Activated CD4-positive, alpha-beta T cell treated with anti-CD3 and anti-CD28 coated beads, Interleukin-2, amount 10 ng/mL, durations not matched to agents 7 days and 5 days (primary cell): ENCODE results near the gene ATF6B. TPM values are rescaled to one million over a fixed set of nuclear protein-coding genes. Genes with fewer than 3 reads are reported as not detected.

Source experiments
- CTCF ChIA-PET: fragments of 350-600 bp; sonication (Branson Sonifier 250); formaldehyde crosslinking; loops from one replicate; lab custom pipeline; 2021; ENCODE audit warnings: antibody characterized with exemption; lab: Charles Lee
- POLR2A ChIA-PET: fragments of 350-600 bp; sonication (Branson Sonifier 250); formaldehyde crosslinking; loops from one replicate; lab custom pipeline; 2021; ENCODE audit warnings: antibody characterized with exemption; lab: Charles Lee
- DNase-seq: peaks from one replicate; pipeline ENCODE4 v3.0.0-alpha.2; 2020
- H3K27ac Mint-ChIP-seq: one replicate; pipeline ENCODE4 v1.8.0; 2021; ENCODE audit warnings: mild to moderate bottlenecking, moderate library complexity, mixed read lengths
- H3K27me3 Mint-ChIP-seq: one replicate; pipeline ENCODE4 v1.8.0; 2021; ENCODE audit warnings: mixed read lengths
- H3K36me3 Mint-ChIP-seq: one replicate; pipeline ENCODE4 v1.8.0; 2021; ENCODE audit warnings: low read depth, mixed read lengths
- H3K4me1 Mint-ChIP-seq: one replicate; pipeline ENCODE4 v1.8.0; 2021; ENCODE audit warnings: mixed read lengths
- H3K4me3 Mint-ChIP-seq: one replicate; pipeline ENCODE4 v1.8.0; 2021; ENCODE audit warnings: mild to moderate bottlenecking, moderate library complexity, mixed read lengths
- H3K9me3 Mint-ChIP-seq: one replicate; pipeline ENCODE4 v1.8.0; 2021; ENCODE audit warnings: mixed read lengths
- total RNA-seq, 2 experiments: library from RNA; stranded (reverse); gene quantifications; one replicate each; pipeline ENCODE4 v1.2.3, GENCODE V29; 2021

Gene ATF6B
- total RNA-seq, result 100 to 1,000 TPM; 141 to 142 TPM

GRCh38 chr6:32127717-32128592, at the start of gene ATF6B:
Gene ATF6B, minus strand, starts transcription at chr6:32128246. Its CDS starts 39 bp downstream, at chr6:32128207.
- H3K4me3 Mint-ChIP-seq, result peak within 1 kb of the TSS; percentile 100

GRCh38 chr6:32177183-32177787, 49.2 kb upstream of the ATF6B start:
- Mint-ChIP-seq H3K27me3 (no peaks in the 10 kb centered on the region), H3K4me3 (peak overlapping the region; percentile 90), H3K36me3 (peaks cover 23% of the 10 kb centered on the region), H3K9me3 (no peaks in the 10 kb centered on the region), H3K27ac (peak overlapping the region; percentile 89), H3K4me1 (peaks cover 74% of the 10 kb centered on the region)
- peak; percentile 54 for DNase-seq
- CTCF ChIA-PET, result interaction anchor here (0.7 to 1.3 kb wide), 4 partner anchors 14 to 59 kb away, joined by 3 to 4 read pairs (median 3); no protein-coding TSS in a partner anchor
- POLR2A ChIA-PET, result no interaction called here

More at GRCh38 chr6:32127717-32128592, at the start of gene ATF6B:
- H3K27me3 Mint-ChIP-seq, result no peaks in the 10 kb centered on the region
- no peaks in the 10 kb centered on the region for H3K9me3 Mint-ChIP-seq
- H3K27ac Mint-ChIP-seq, result peak within 1 kb of the TSS; percentile 98
- peak; percentile 99 for DNase-seq
- CTCF ChIA-PET, result interaction anchor here (0.6 to 2.6 kb wide), 9 partner anchors 9 to 183 kb away, joined by 3 to 20 read pairs (median 3); no protein-coding TSS in a partner anchor
- peaks cover 51% of the 10 kb centered on the region for H3K4me1 Mint-ChIP-seq
- POLR2A ChIA-PET, result interaction anchor here (0.5 to 0.8 kb wide), 2 partner anchors 12 to 68 kb away, joined by 3 to 4 read pairs; no protein-coding TSS in a partner anchor
- peaks cover 37% of the 10 kb centered on the region for H3K36me3 Mint-ChIP-seq

- peaks cover 21% of the 10 kb centered on the region for H3K36me3 Mint-ChIP-seq
- peaks cover 70% of the 10 kb centered on the region for H3K4me1 Mint-ChIP-seq
- no peaks in the 10 kb centered on the region for H3K27me3 Mint-ChIP-seq
- POLR2A ChIA-PET, result interaction anchor here (0.6 kb wide), 1 partner anchor 13 kb away, joined by 6 read pairs; no protein-coding TSS in a partner anchor
- H3K4me3 Mint-ChIP-seq, result peak overlapping the region; percentile 90
- no peaks in the 10 kb centered on the region for H3K9me3 Mint-ChIP-seq
- peak overlapping the region; percentile 89 for H3K27ac Mint-ChIP-seq
- DNase-seq, result no peak
- CTCF ChIA-PET, result interaction anchor here (1.3 kb wide), 1 partner anchor 58 kb away, joined by 4 read pairs; no protein-coding TSS in a partner anchor
Observed at GRCh38 chr6:32176476-32177182, 48.6 kb upstream of the ATF6B start.

DNA sequence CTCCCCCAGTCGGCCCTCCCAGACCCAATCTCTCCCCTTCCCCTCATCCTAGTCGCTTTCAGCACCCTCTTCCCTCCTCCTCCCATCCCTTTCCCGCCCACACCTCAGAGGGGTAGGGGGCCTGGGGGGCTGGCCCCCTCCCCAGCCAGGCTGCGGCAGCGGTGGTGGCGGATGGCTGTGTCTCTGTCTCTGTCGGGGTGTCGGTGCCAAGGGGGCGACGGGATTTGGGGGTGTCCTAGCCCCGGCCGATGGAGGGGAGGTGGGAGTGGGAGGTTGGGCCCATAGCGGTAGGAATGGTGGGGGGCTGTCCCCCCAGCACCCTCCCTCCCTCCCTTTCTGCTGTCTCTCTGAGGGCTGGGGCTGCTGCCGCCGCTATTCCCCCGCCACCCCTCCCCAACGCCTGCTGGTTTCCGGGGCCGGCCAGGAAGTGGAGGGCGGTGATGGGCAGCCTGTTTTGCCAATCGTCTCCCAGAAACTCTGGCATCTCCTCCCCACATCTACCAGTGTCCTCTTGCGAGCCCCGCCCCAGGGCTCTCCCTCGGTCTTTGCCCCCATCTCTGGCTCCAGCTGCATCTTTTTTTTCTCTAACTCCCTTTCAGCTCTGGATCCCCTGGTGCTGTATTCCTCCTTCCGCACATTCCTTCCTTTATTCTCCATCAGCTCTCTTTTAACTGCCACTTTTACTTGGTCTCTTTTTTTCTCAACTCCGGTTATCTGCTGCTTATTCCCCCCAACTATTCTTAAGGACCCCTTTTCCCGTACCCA, 47.8 kb upstream of the ATF6B start, which contains the start of gene AGPAT1:
Gene AGPAT1, minus strand, starts transcription at position 374 of the 765 bp plus-strand sequence. CDS start 4,588 bp downstream, outside the sequence.
- peak within 1 kb of the TSS; percentile 89 for H3K27ac Mint-ChIP-seq
- no peaks in the 10 kb centered on the region for H3K27me3 Mint-ChIP-seq
- peak; percentile 96 for DNase-seq
- CTCF ChIA-PET, result interaction anchor here (0.5 kb wide), 1 partner anchor 14 kb away, joined by 3 read pairs; no protein-coding TSS in a partner anchor
- peak within 1 kb of the TSS; percentile 90 for H3K4me3 Mint-ChIP-seq
- no peaks in the 10 kb centered on the region for H3K9me3 Mint-ChIP-seq
- peaks cover 67% of the 10 kb centered on the region for H3K4me1 Mint-ChIP-seq
- peaks cover 18% of the 10 kb centered on the region for H3K36me3 Mint-ChIP-seq
- POLR2A ChIA-PET, result interaction anchor here (0.6 kb wide), 1 partner anchor 12 kb away, joined by 6 read pairs; no protein-coding TSS in a partner anchor

GRCh38 chr6:32175322-32175710, 47.3 kb upstream of the ATF6B start:
- peaks cover 15% of the 10 kb centered on the region for H3K36me3 Mint-ChIP-seq

DNA sequence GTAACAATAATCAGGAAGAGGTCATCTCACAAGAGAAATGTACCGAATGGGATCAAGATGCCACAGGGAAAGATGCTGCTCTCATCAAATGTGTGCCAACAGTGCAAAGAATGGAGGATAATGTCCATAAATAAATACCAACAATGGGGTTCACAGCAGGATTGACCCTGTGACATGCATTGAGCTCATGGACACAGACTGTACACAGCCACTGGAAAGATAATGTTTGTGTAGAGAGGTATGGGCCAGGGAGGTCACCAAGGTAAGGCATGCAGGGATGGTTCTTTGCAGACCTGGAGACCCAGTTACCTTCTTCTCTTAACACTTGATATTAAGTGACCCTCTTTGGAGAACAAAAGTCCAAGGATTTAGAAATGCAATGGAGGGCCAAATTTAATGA, 46.4 kb upstream of the ATF6B start:
- Mint-ChIP-seq H3K4me3 (peak overlapping the region; percentile 6), H3K36me3 (peaks cover 14% of the 10 kb centered on the region), H3K27me3 (no peaks in the 10 kb centered on the region), H3K4me1 (peaks cover 56% of the 10 kb centered on the region), H3K27ac (no peak overlapping the region), H3K9me3 (no peaks in the 10 kb centered on the region)
- ChIA-PET CTCF (no interaction called here), POLR2A (no interaction called here)
- no peak for DNase-seq

More at GRCh38 chr6:32175322-32175710, 47.3 kb upstream of the ATF6B start:
- CTCF ChIA-PET, result no interaction called here
- no peak for DNase-seq
- peak overlapping the region; percentile 90 for H3K4me3 Mint-ChIP-seq
- H3K27me3 Mint-ChIP-seq, result no peaks in the 10 kb centered on the region
- H3K9me3 Mint-ChIP-seq, result no peaks in the 10 kb centered on the region
- H3K27ac Mint-ChIP-seq, result peak overlapping the region; percentile 72
- POLR2A ChIA-PET, result no interaction called here
- H3K4me1 Mint-ChIP-seq, result peaks cover 61% of the 10 kb centered on the region

DNA sequence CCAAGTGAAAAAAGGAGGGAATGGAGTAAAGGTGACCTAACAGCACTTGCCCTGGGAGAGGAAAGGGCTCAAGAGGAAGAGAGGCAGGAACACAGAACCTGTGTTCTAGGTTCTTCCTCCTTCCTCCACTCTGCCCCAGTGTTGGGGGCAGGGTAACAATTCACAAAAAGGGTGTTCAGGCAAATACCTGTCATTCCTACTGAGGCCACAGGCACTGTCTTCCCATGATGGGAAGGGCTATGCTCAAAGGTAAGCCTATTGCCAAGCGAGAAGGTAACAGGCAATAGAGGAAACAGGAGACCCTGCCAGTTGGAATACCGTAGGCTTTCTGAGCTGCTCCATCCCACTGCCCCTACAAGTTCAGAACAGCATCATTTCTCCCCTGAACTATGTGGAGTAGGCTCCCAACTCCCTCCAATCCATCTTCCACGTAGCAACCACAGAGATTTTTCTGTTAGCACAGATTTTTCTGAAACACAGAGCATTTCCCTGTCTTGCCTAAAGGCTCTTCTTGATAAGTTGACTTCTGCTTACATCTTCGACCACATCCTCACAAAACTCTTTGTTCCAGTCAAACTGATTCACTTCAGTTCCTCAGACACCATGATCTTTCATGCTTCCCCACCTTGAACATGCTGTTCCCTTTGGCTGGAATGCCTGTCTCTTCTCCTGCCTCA, 45.1 kb upstream of the ATF6B start:
- no peak for DNase-seq
- Mint-ChIP-seq H3K9me3 (no peaks in the 10 kb centered on the region), H3K27ac (peak overlapping the region; percentile 4), H3K36me3 (peaks cover 9% of the 10 kb centered on the region), H3K4me1 (peaks cover 46% of the 10 kb centered on the region), H3K4me3 (no peak overlapping the region), H3K27me3 (no peaks in the 10 kb centered on the region)
- ChIA-PET POLR2A (no interaction called here), CTCF (interaction anchor here (1.3 kb wide), 1 partner anchor 44 kb away, joined by 3 read pairs; no protein-coding TSS in a partner anchor)

DNA sequence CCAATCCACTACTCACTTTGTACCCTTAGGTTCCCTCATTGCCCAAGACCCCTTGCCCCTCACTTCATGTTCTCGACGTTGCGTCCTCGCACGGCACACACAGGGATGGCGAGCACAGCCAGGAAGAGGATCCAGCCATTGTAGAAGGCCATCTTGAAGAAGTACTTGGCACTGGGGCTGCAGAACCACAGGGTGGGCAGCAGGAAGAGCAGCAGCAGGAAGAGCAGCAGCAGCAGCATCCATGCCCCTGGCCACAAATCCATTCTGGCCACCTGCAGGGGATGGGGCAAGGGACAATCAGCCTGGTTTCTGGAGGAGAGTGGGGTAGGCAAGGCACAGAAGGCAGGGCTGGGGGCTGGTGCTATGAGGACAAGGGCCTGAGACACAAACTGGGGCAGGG, 43.2 kb upstream of the ATF6B start:
- ChIA-PET CTCF (interaction anchor here (0.6 kb wide), 1 partner anchor 28 kb away, joined by 3 read pairs; no protein-coding TSS in a partner anchor), POLR2A (no interaction called here)
- peaks cover 31% of the 10 kb centered on the region for H3K4me1 Mint-ChIP-seq
- no peak overlapping the region for H3K4me3 Mint-ChIP-seq
- DNase-seq, result no peak
- H3K9me3 Mint-ChIP-seq, result no peaks in the 10 kb centered on the region
- H3K27me3 Mint-ChIP-seq, result no peaks in the 10 kb centered on the region
- no peak overlapping the region for H3K27ac Mint-ChIP-seq
- H3K36me3 Mint-ChIP-seq, result peaks cover 12% of the 10 kb centered on the region

GRCh38 chr6:32170294-32170693, 42.2 kb upstream of the ATF6B start:
- H3K9me3 Mint-ChIP-seq, result no peaks in the 10 kb centered on the region
- no peak overlapping the region for H3K27ac Mint-ChIP-seq
- no peaks in the 10 kb centered on the region for H3K27me3 Mint-ChIP-seq
- peaks cover 12% of the 10 kb centered on the region for H3K36me3 Mint-ChIP-seq
- no peak for DNase-seq
- no peak overlapping the region for H3K4me3 Mint-ChIP-seq
- H3K4me1 Mint-ChIP-seq, result peaks cover 28% of the 10 kb centered on the region
- ChIA-PET CTCF (interaction anchor here (2.1 kb wide), 1 partner anchor 9 kb away, joined by 7 read pairs; no protein-coding TSS in a partner anchor), POLR2A (no interaction called here)

- ChIA-PET POLR2A (no interaction called here), CTCF (interaction anchor here (0.9 to 2.1 kb wide), 3 partner anchors 8 to 21 kb away, joined by 3 to 7 read pairs (median 3); partner anchors contain the start of gene PBX2)
- H3K36me3 Mint-ChIP-seq, result peaks cover 14% of the 10 kb centered on the region
- no peak overlapping the region for H3K4me3 Mint-ChIP-seq
- H3K27me3 Mint-ChIP-seq, result no peaks in the 10 kb centered on the region
- no peak overlapping the region for H3K27ac Mint-ChIP-seq
- no peak for DNase-seq
- peaks cover 16% of the 10 kb centered on the region for H3K4me1 Mint-ChIP-seq
- no peaks in the 10 kb centered on the region for H3K9me3 Mint-ChIP-seq
Observed at GRCh38 chr6:32168807-32169591, 41.0 kb upstream of the ATF6B start.
